PC-9 (cell line): ENCODE data around the gene TNFSF4. TPM values are rescaled to one million over a fixed set of nuclear protein-coding genes. Genes with fewer than 3 reads are reported as not detected.

ENCODE experiments used
- BruUV-seq: library from RNA; stranded (reverse); fragments of 400-500 nt; replicated peaks from 2 replicates; lab custom pipeline; 2021; lab: Mats Ljungman, UMichigan
- CTCF ChIA-PET: fragments of 300-600 bp; sonication (Branson Sonifier 250); formaldehyde crosslinking; loops from one replicate; lab custom pipeline; 2022; ENCODE audit warnings: antibody characterized with exemption; lab: Charles Lee
- POLR2A ChIA-PET: fragments of 300-600 bp; sonication (Branson Sonifier 250); formaldehyde crosslinking; loops from one replicate; lab custom pipeline; 2022; ENCODE audit warnings: antibody characterized with exemption; ENCODE audit not compliant: unreplicated experiment; lab: Charles Lee
- DNase-seq, 2 experiments: peaks; one replicate each; pipeline versions ENCODE4 v3.0.0 to v3.0.0-alpha.2; 2015 to 2022; ENCODE audit warnings: mixed read lengths in 1 of 2
- H2AFZ ChIP-seq: fragments of 200-600 bp; sonication (generic); 2 replicates; pipeline ENCODE4 v1.8.1; 2017; ENCODE audit warnings: antibody characterized with exemption
- H3F3A ChIP-seq: fragments of 200-600 bp; sonication (generic); 2 replicates; pipeline ENCODE4 v1.8.1; 2017; ENCODE audit warnings: antibody characterized with exemption, mild to moderate bottlenecking, low read depth; ENCODE audit not compliant: insufficient read depth
- H3K27ac ChIP-seq: fragments of 200-600 bp; sonication (generic); 2 replicates; pipeline ENCODE4 v1.6.1; 2016; ENCODE audit warnings: mixed run types
- H3K27me3 ChIP-seq: fragments of 200-600 bp; sonication (generic); 2 replicates; pipeline ENCODE4 v1.6.1; 2016; ENCODE audit warnings: low read depth, mixed run types; ENCODE audit not compliant: insufficient read depth
- H3K36me3 ChIP-seq: fragments of 200-600 bp; sonication (generic); 2 replicates; pipeline ENCODE4 v1.6.1; 2016; ENCODE audit warnings: low read depth, mixed run types
- H3K4me1 ChIP-seq: fragments of 200-600 bp; sonication (generic); replicated peaks from 2 replicates; pipeline ENCODE4 v1.6.1; 2016; ENCODE audit warnings: mixed run types; ENCODE audit not compliant: insufficient read depth
- H3K4me2 ChIP-seq: fragments of 200-600 bp; sonication (generic); 2 replicates; pipeline ENCODE4 v1.6.1; 2017; ENCODE audit warnings: mixed run types
- H3K4me3 ChIP-seq: fragments of 200-600 bp; sonication (generic); 2 replicates; pipeline ENCODE4 v1.6.1; 2016; ENCODE audit warnings: mixed run types
- H3K79me2 ChIP-seq: fragments of 200-600 bp; sonication (generic); 2 replicates; pipeline ENCODE4 v1.6.1; 2017; ENCODE audit warnings: low read depth, mixed run types
- H3K9me2 ChIP-seq: fragments of 200-600 bp; sonication (generic); 2 replicates; pipeline ENCODE4 v1.8.1; 2017; ENCODE audit warnings: mild to moderate bottlenecking; ENCODE audit not compliant: insufficient read depth
- H3K9me3 ChIP-seq: fragments of 200-600 bp; sonication (generic); 2 replicates; pipeline ENCODE4 v1.8.1; 2016; ENCODE audit warnings: low read depth; ENCODE audit not compliant: insufficient read depth
- H4K20me1 ChIP-seq: fragments of 200-600 bp; sonication (generic); 2 replicates; pipeline ENCODE4 v1.8.1; 2017; ENCODE audit not compliant: insufficient read depth
- CTCF ChIP-seq: fragments of 200-600 bp; sonication (generic); conservative IDR thresholded peaks from 2 replicates; pipeline ENCODE4 v1.6.1; 2017; ENCODE audit warnings: mixed run types, antibody characterized with exemption, mild to moderate bottlenecking, moderate library complexity
- EZH2 ChIP-seq: fragments of 200-600 bp; sonication (generic); IDR thresholded peaks from 2 replicates; pipeline ENCODE4 v1.8.0; 2017; ENCODE audit warnings: antibody characterized with exemption, low read depth
- intact Hi-C: fragments of 100-400 bp; cut with micrococcal nuclease; formaldehyde crosslinking; loops from one replicate; pipeline ENCODE4 v1.10.0; 2022; ENCODE audit not compliant: unreplicated experiment
- total RNA-seq: library from RNA; stranded (reverse); gene quantifications from 2 replicates; pipeline ENCODE4 v1.2.3, GENCODE V29; 2021

The TNFSF4 gene
- total RNA-seq, 1 experiment from 2014 or later = 1.5 TPM

GRCh38 chr1:173222149-173223030 is 15.3 kb upstream of the TNFSF4 start:
- no peaks in the 10 kb centered on the region for H3K79me2 ChIP-seq
- no peaks in the 10 kb centered on the region for H3K36me3 ChIP-seq
- no peak overlapping the region for H3K27ac ChIP-seq
- ChIA-PET POLR2A (no interaction called here), CTCF (no interaction called here)
- H2AFZ ChIP-seq = no peak overlapping the region
- H3F3A ChIP-seq = no peaks in the 10 kb centered on the region
- H3K4me3 ChIP-seq = no peak overlapping the region
- no peaks in the 10 kb centered on the region for H3K9me2 ChIP-seq
- no peaks in the 10 kb centered on the region for H4K20me1 ChIP-seq
- no peaks in the 10 kb centered on the region for H3K27me3 ChIP-seq
- H3K4me2 ChIP-seq = no peak overlapping the region
- no peak for DNase-seq
- no peaks in the 10 kb centered on the region for H3K4me1 ChIP-seq
- H3K9me3 ChIP-seq = no peaks in the 10 kb centered on the region
- BruUV-seq = no TSS peak
- TF ChIP-seq EZH2 (no peak), CTCF (no peak)
- intact Hi-C loops = no loop called here

- Histone ChIP-seq H3K4me1 (no peaks in the 10 kb centered on the region), H3K4me3 (no peak overlapping the region), H3K79me2 (no peaks in the 10 kb centered on the region), H2AFZ (no peak overlapping the region), H3K9me2 (no peaks in the 10 kb centered on the region), H3F3A (no peaks in the 10 kb centered on the region), H3K36me3 (no peaks in the 10 kb centered on the region), H3K27me3 (no peaks in the 10 kb centered on the region), H3K27ac (no peak overlapping the region), H3K9me3 (no peaks in the 10 kb centered on the region), H4K20me1 (no peaks in the 10 kb centered on the region), H3K4me2 (no peak overlapping the region)
- POLR2A ChIA-PET = no interaction called here
- no TSS peak for BruUV-seq
- TF ChIP-seq CTCF = no peak
- TF ChIP-seq EZH2 = no peak
- CTCF ChIA-PET = no interaction called here
- intact Hi-C loops = no loop called here
- DNase-seq = no peak
Measured at GRCh38 chr1:173220157-173220556, 13.0 kb upstream of the TNFSF4 start.

- no peaks in the 10 kb centered on the region for H4K20me1 ChIP-seq
- no peak overlapping the region for H3K27ac ChIP-seq
- H3K4me1 ChIP-seq = no peaks in the 10 kb centered on the region
- no peak overlapping the region for H3K4me3 ChIP-seq
- no peak for TF ChIP-seq EZH2
- no peak for TF ChIP-seq CTCF
- H3K36me3 ChIP-seq = no peaks in the 10 kb centered on the region
- H3K9me2 ChIP-seq = no peaks in the 10 kb centered on the region
- no peaks in the 10 kb centered on the region for H3K27me3 ChIP-seq
- intact Hi-C loops = no loop called here
- POLR2A ChIA-PET = no interaction called here
- no peaks in the 10 kb centered on the region for H3K79me2 ChIP-seq
- H3F3A ChIP-seq = no peaks in the 10 kb centered on the region
- no peak overlapping the region for H3K4me2 ChIP-seq
- no TSS peak for BruUV-seq
- no peak for DNase-seq
- no peak overlapping the region for H2AFZ ChIP-seq
- no peaks in the 10 kb centered on the region for H3K9me3 ChIP-seq
- CTCF ChIA-PET = no interaction called here
Measured at GRCh38 chr1:173213665-173214064, 6.5 kb upstream of the TNFSF4 start.
